Keratinocyte (primary cell): Measurements from ENCODE around the gene USP49. TPM values are rescaled to one million over a fixed set of nuclear protein-coding genes. Genes with fewer than 3 reads are reported as not detected.

Experiments
- DNase-seq: peaks from one replicate; pipeline ENCODE4 v3.0.0-alpha.2; 2011; ENCODE audit warnings: low read depth, missing footprints, low spot score
- FAIRE-seq: peaks from 2 replicates; lab custom pipeline; 2011; peaks lifted over from hg19 to GRCh38; lab: Jason Lieb, UNC
- H2AFZ ChIP-seq: 2 replicates; pipeline ENCODE4 v1.6.0; 2012; ENCODE audit warnings: low read length, control low read depth, inconsistent platforms; ENCODE audit not compliant: control insufficient read depth
- H3K27ac ChIP-seq: 2 replicates; pipeline ENCODE4 v1.5.1; 2011; ENCODE audit warnings: low read length; ENCODE audit not compliant: control insufficient read depth, insufficient read depth
- H3K27me3 ChIP-seq: 3 replicates; pipeline ENCODE4 v1.6.0; 2011; ENCODE audit warnings: low read length; ENCODE audit not compliant: control insufficient read depth, insufficient read depth; ENCODE audit errors: extremely low read depth
- H3K36me3 ChIP-seq, 2 experiments: 2 replicates in 1 of 2; 3 replicates in 1 of 2; pipeline ENCODE4 v1.5.1; 2011; ENCODE audit warnings: low read length in 2 of 2, mild to moderate bottlenecking in 1 of 2; ENCODE audit not compliant: control insufficient read depth in 2 of 2, insufficient read depth in 2 of 2; ENCODE audit errors: extremely low read depth in 1 of 2
- H3K4me1 ChIP-seq: 3 replicates; pipeline ENCODE4 v1.5.1; 2011; ENCODE audit warnings: low read length; ENCODE audit not compliant: control insufficient read depth, insufficient read depth; ENCODE audit errors: extremely low read depth
- H3K4me2 ChIP-seq: 3 replicates; pipeline ENCODE4 v1.6.0; 2011; ENCODE audit warnings: low read depth, low read length; ENCODE audit not compliant: control insufficient read depth, insufficient read depth; ENCODE audit errors: extremely low read depth
- H3K4me3 ChIP-seq, 3 experiments: fragments of 200-600 bp in 1 of 3; sonication (generic) in 1 of 3; 2 replicates in 2 of 3; 3 replicates in 1 of 3; pipeline ENCODE4 v1.5.1; 2011 to 2016; ENCODE audit warnings: low read length in 3 of 3, mild to moderate bottlenecking in 3 of 3, control low read depth in 2 of 3, inconsistent platforms in 1 of 3, low read depth in 1 of 3, mixed read lengths in 1 of 3, mixed run types in 1 of 3, moderate library complexity in 1 of 3; ENCODE audit not compliant: control insufficient read depth in 2 of 3, insufficient read depth in 2 of 3; ENCODE audit errors: extremely low read depth in 1 of 3
- H3K79me2 ChIP-seq: 2 replicates; pipeline ENCODE4 v1.6.0; 2012; ENCODE audit warnings: low read length; ENCODE audit not compliant: control insufficient read depth, insufficient read depth
- H3K9ac ChIP-seq: 3 replicates; pipeline ENCODE4 v1.6.0; 2011; ENCODE audit warnings: low read length; ENCODE audit not compliant: control insufficient read depth, insufficient read depth; ENCODE audit errors: extremely low read depth
- H3K9me1 ChIP-seq: 3 replicates; pipeline ENCODE4 v1.6.0; 2011; ENCODE audit warnings: low read length; ENCODE audit not compliant: control insufficient read depth, insufficient read depth; ENCODE audit errors: extremely low read depth
- H3K9me3 ChIP-seq: 2 replicates; pipeline ENCODE4 v1.5.1; 2012; ENCODE audit warnings: low read depth, low read length; ENCODE audit not compliant: control insufficient read depth
- H4K20me1 ChIP-seq: 3 replicates; pipeline ENCODE4 v1.6.0; 2011; ENCODE audit warnings: low read length; ENCODE audit not compliant: control insufficient read depth, insufficient read depth; ENCODE audit errors: extremely low read depth
- CTCF ChIP-seq, 3 experiments: IDR thresholded peaks in 1 of 3; conservative IDR thresholded peaks in 1 of 3; optimal IDR thresholded peaks in 1 of 3; 2 replicates in 2 of 3; 3 replicates in 1 of 3; pipeline versions ENCODE3 to v1.5.1; 2011; ENCODE audit warnings: low read length in 3 of 3, mild to moderate bottlenecking in 3 of 3, moderate library complexity in 2 of 3, control low read depth in 1 of 3, inconsistent platforms in 1 of 3; ENCODE audit not compliant: insufficient read depth in 2 of 3; ENCODE audit errors: extremely low read depth in 1 of 3
- EZH2 ChIP-seq: IDR thresholded peaks from one replicate; pipeline ENCODE4 v1.6.1; 2012; ENCODE audit warnings: inconsistent platforms, mild to moderate bottlenecking, low read length, moderate library complexity
- dilution Hi-C: fragments of 300-500 bp; cut with MboI; formaldehyde crosslinking; loops from one replicate; pipeline ENCODE4 v1.7.0; 2020; ENCODE audit warnings: low sequenced_read_pairs; ENCODE audit not compliant: extremely low pct_ligation_motif_present
- polyA plus RNA-seq, 5 experiments: library from polyadenylated mRNA; depleted of rRNA in 3 of 5; stranded (reverse) in 3 of 5; stranded (forward) in 1 of 5; unstranded in 1 of 5; fragments of >200 nt; gene quantifications; 1 replicate in 1 of 5; 2 replicates in 3 of 5; 3 replicates in 1 of 5; pipeline versions ENCODE4 v1.2.1 to v1.2.3, GENCODE V29; 2011 to 2012; ENCODE audit warnings: missing spikeins in 2 of 5, low read depth in 1 of 5, low replicate concordance in 1 of 5

The USP49 gene
- polyA plus RNA-seq, 1 donor (not counting 4 experiments of a cell fraction or from before 2014, with no cell fraction given) = 2.3 TPM

- no peak for TF ChIP-seq CTCF (optimal IDR thresholded peaks at IDR 0.05 in 1 of 3, IDR thresholded peaks at IDR 0.05 in 1 of 3, conservative IDR thresholded peaks at IDR 0.05 in 1 of 3; ENCODE audit: extremely low read depth in 1 of 3, insufficient read depth in 2 of 3, low read length in 3 of 3)
- no peak for TF ChIP-seq EZH2
- DNase-seq (no peak), FAIRE-seq (no peak)
- no peak overlapping the region for H3K9ac ChIP-seq
- no peak overlapping the region for H3K4me2 ChIP-seq
- H3K9me3 ChIP-seq = no peaks in the 10 kb centered on the region
- H3K4me1 ChIP-seq = no peaks in the 10 kb centered on the region
- dilution Hi-C loops = no loop called here
- H3K27ac ChIP-seq = no peak overlapping the region
- no peak overlapping the region for H2AFZ ChIP-seq
- no peaks in the 10 kb centered on the region for H3K79me2 ChIP-seq
- no peak overlapping the region for H3K4me3 ChIP-seq
- no peaks in the 10 kb centered on the region for H3K9me1 ChIP-seq
- H3K36me3 ChIP-seq = no peaks in the 10 kb centered on the region
- no peaks in the 10 kb centered on the region for H4K20me1 ChIP-seq
- peaks cover 6% of the 10 kb centered on the region for H3K27me3 ChIP-seq
These were observed 137.1 kb downstream of the USP49 start for GRCh38 chr6:41757931-41758640.

- Histone ChIP-seq H3K9me3 (no peaks in the 10 kb centered on the region), H3K27ac (no peak overlapping the region), H3K4me3 (no peak overlapping the region), H3K36me3 (no peaks in the 10 kb centered on the region), H3K4me1 (no peaks in the 10 kb centered on the region), H3K79me2 (no peaks in the 10 kb centered on the region), H3K9ac (no peak overlapping the region), H3K27me3 (peaks cover 6% of the 10 kb centered on the region), H3K4me2 (no peak overlapping the region), H3K9me1 (no peaks in the 10 kb centered on the region), H4K20me1 (no peaks in the 10 kb centered on the region), H2AFZ (no peak overlapping the region)
- no peak for FAIRE-seq
- TF ChIP-seq EZH2 (no peak), CTCF (optimal IDR thresholded peaks at IDR 0.05 in 1 of 3, IDR thresholded peaks at IDR 0.05 in 1 of 3, conservative IDR thresholded peaks at IDR 0.05 in 1 of 3; ENCODE audit: extremely low read depth in 1 of 3, insufficient read depth in 2 of 3, low read length in 3 of 3) (no peak)
- dilution Hi-C loops = no loop called here
- no peak for DNase-seq
These were observed 137.9 kb downstream of the USP49 start for GRCh38 chr6:41757271-41757670.
